HUDEP-2 (cell line): ENCODE data around the gene GRIN1.

ENCODE experiments used
- DNase-seq, 76 experiments: peaks; one replicate each; lab custom pipeline; 2025; ENCODE audit not compliant: unreplicated experiment in 76 of 76; lab: John Stamatoyannopoulos, UW

The GRIN1 gene

DNA sequence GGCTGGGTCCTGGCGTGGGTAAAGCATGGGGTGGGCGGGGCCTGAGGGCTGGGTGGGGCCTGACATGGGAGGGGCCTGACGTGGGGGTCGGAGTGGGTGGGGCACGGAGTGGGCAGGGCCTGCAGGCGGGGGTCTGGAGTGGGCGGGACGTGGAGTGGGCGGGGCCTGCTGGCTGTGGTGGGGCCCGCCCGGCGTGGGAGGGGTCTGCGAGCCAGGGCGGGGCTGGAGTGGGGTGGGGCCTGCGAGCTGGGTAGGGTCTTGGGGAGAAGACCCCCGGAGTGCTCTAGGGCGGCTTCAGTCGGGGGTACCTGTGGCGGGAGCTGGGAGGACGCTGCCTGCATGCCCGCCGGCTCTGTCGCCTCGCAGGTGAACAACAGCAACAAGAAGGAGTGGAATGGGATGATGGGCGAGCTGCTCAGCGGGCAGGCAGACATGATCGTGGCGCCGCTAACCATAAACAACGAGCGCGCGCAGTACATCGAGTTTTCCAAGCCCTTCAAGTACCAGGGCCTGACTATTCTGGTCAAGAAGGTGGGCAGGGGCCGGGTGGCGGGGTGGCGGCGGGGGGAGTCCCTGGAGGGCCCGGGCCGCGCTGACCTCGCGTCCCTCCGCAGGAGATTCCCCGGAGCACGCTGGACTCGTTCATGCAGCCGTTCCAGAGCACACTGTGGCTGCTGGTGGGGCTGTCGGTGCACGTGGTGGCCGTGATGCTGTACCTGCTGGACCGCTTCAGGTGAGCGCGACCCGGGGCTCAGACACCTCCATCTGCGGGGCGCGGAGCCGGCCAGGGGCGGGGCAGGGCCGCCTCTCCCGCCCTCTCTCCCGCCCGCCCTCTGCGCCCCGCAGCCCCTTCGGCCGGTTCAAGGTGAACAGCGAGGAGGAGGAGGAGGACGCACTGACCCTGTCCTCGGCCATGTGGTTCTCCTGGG lies 22.9 kb downstream of the GRIN1 start:
- DNase-seq: peak in 2 of 76 experiments; percentile 7 to 12

DNA sequence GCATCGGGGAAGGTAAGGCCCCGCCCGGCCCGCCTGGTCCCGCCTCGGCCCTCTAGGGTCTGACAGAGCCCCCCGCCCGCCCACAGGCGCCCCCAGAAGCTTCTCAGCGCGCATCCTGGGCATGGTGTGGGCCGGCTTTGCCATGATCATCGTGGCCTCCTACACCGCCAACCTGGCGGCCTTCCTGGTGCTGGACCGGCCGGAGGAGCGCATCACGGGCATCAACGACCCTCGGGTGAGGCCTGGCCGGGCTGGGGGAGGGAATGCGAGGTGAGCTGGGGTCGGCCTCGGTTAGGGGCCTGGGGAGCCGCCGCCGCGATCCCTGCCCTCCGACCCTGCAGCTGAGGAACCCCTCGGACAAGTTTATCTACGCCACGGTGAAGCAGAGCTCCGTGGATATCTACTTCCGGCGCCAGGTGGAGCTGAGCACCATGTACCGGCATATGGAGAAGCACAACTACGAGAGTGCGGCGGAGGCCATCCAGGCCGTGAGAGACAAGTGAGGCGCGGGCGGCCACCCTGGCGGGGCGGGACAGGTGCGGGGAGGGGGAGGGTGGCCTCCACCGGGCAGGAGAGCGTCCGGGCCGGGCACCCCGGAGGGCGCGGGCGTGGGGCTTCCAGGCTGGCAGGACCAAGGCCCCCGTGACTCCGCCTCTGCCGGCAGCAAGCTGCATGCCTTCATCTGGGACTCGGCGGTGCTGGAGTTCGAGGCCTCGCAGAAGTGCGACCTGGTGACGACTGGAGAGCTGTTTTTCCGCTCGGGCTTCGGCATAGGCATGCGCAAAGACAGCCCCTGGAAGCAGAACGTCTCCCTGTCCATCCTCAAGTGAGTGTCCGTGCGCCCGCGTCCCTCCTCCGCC lies 23.8 kb downstream of the GRIN1 start:
- peak in 10 of 76 experiments; percentile 4 to 31 (median 18) for DNase-seq

DNA sequence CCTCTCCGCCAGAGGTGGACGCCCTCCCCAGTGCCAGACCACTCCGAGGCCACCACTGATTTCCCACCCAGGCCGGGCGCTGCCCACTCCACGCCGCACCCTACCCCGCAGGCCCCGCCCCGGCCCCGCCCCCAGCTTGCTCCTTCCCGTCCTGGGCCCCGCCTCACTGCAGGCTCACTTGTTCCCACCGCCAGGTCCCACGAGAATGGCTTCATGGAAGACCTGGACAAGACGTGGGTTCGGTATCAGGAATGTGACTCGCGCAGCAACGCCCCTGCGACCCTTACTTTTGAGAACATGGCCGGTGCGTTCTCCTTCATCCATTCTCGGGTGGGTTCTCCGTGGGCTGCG lies 24.4 kb downstream of the GRIN1 start:
- peak in 1 of 76 experiments; percentile 12 for DNase-seq

- no peak for DNase-seq
Observed at GRCh38 chr9:137163805-137164204, 24.9 kb downstream of the GRIN1 start.

- no peak for DNase-seq
Observed at GRCh38 chr9:137164370-137165249, 25.7 kb downstream of the GRIN1 start.

DNA sequence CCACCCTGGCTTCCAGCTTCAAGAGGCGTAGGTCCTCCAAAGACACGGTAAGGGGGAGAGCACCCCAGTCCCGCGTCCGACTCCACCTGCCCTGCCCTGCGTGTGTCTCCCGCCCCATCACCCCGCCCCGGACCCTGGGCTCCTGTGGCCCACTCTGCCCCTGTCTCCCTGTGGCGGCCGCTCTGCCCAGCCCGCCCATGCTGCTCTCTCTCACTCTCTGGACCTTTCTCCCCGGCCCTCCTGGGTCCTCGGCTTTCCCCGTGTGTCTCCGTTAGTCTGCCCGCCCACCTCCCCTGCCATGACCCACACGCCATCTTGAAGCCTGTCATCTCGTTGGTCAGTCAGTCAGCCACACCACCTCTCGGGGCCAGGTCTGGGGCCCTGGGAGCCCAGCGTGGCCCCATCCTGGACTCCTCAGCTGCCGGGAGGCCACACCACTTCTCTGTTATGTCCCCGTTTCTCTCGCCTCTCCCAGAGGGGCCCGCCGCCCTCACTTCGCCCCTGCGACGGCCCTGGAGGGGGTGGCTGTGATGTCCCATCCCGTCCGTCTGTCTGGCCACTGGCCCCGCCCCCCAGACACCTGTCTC lies 26.4 kb downstream of the GRIN1 start:
- DNase-seq: no peak

- DNase-seq: no peak
Observed at GRCh38 chr9:137166380-137167229, 27.7 kb downstream of the GRIN1 start.

GRCh38 chr9:137167277-137167746 lies 28.4 kb downstream of the GRIN1 start:
- DNase-seq: peak in 2 of 76 experiments; percentile 5 to 34

- DNase-seq: peak in 49 of 76 experiments; percentile 5 to 71 (median 41)
Observed at GRCh38 chr9:137167747-137168572, 29.0 kb downstream of the GRIN1 start.

DNA sequence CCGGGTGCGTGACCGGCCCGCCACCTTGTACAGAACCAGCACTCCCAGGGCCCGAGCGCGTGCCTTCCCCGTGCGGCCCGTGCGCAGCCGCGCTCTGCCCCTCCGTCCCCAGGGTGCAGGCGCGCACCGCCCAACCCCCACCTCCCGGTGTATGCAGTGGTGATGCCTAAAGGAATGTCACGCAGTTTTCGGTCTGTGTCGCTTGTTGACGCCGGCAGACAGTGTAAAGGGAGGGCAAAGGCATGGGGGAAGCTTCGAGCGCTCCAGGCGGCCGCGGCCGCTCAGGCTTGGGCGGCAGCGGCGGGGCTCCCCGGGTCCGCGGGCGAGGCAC lies 29.6 kb downstream of the GRIN1 start:
- DNase-seq: peak in 8 of 76 experiments; percentile 19 to 60 (median 35)

DNA sequence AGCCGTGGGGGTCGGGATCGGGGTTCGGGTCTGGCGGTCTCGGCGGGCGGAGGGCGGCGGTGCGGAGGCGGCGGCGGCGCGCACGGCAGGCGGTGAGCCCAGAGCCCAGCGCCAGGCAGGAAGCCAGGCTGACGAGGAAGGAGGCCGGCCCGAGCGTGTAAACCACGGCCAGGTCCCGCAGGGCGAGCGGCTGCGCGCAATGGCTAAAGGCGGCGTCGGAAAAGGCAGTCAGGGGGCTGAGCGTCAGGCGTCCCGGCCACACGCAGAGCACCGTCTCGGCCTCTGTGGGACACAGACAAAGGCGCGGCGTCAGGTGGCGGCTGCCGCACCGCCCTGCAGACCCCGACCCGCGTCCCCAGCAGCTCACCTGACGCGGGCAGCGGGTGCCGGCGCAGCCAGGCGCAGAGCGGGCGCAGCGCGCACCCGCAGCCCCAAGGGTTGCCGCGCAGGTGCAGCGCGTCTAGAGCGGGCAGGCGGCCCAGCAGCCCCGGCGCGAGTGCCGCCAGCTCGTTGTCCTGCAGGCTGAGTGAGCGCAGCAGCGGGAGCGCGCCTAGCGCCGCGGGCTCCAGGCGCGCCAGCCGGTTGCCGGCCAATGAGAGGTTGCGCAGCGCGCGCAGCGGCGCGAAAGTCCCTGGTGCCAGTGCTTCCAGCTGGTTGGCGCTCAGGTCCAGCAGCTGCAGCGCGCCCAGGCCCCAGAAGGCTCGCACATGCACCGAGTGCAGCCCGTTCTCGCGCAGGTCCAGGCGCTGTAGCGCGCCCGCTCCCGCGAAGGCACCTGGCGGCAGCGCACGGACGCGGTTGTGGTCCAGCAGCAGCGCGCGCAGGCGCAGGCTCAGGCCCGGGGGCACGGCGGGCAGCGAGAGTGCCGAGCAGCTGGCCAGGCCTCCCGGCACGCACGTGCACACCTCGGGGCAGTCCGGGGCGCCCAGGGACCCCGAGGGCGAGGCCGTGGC lies 30.2 kb downstream of the GRIN1 start:
- peak in 45 of 76 experiments; percentile 11 to 61 (median 28) for DNase-seq

GRCh38 chr9:137169896-137170358 lies 31.0 kb downstream of the GRIN1 start, which contains the start of gene LRRC26:
TSS of gene LRRC26 (minus strand) at chr9:137170051. CDS start at chr9:137169943, 108 bp downstream.
- DNase-seq: no peak

GRCh38 chr9:137170486-137171148 lies 31.7 kb downstream of the GRIN1 start:
- no peak for DNase-seq

GRCh38 chr9:137171149-137171900 lies 32.4 kb downstream of the GRIN1 start:
- no peak for DNase-seq

DNA sequence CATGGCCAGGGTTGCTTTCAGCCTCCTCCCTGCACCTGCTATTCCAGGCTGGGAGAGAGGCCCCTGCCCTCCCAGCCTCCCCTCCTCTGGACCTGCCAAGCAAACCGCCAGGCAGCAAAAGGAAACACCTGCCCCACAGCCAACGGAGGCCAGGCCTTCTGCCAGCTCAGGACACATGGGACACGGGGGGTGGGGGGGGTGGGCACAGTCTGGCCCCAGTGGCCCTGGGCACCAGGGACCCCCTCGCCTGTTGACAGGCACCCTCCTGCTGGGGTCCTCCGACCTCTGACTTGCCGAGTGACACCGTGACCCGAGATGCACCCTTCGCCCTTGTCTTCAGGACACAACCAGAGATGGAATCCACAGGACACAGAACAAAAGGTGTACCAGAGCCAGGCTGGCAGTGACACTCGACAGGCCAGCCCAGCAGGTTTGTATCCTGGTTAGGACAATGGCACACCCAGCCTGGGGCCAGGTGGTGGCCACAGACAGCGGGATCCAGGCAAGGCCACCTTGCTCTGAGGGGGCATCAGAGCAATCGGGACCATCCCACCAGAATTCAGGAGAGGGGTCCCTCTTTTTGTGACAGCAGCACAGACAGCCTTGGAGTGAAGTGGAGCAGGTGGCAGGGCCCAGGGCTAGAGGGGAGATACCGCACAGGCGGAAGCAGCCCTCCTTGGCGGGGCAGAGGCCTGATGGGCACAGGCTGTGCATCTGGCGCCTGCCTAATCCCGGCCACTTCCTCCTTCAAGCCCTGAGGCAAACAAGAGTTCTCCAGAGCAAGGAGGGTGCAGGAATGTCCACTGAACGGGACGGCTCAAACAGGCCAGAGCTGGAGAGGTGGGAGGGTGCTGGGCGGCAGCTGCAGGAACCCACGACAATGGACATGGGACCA lies 34.2 kb downstream of the GRIN1 start:
- DNase-seq: no peak
